NCI-H748 (cell line): ENCODE results near the gene TGFBR2.

ENCODE experiments used
- DNase-seq: peaks from one replicate; lab custom pipeline; 2025; ENCODE audit not compliant: unreplicated experiment; lab: John Stamatoyannopoulos, UW

The TGFBR2 gene

DNA sequence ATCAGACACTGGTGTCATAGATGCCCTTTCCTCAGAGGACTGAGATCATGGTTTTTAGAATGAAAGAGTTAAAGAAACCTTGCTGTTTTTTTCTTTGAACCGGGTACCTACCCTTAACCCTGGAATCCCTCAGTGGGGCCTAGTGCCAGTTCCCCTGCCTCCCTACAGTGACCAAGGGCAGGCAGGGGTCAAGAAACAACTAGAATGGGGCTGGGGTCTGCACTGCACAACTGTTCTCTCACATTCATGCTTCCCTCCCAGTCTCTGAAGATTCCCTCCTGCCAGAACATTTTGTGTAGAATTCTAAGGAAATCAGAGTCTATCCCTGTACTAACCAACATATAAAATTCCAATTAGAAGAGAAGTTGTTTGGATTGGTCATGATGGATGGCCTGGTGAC is 47.9 kb downstream of the TGFBR2 start:
- DNase-seq = no peak

GRCh38 chr3:30655187-30655812 is 48.9 kb downstream of the TGFBR2 start:
- DNase-seq = peak; percentile 69

- no peak for DNase-seq
Observed at GRCh38 chr3:30656624-30657141, 50.3 kb downstream of the TGFBR2 start.

GRCh38 chr3:30657914-30658313 is 51.5 kb downstream of the TGFBR2 start:
- DNase-seq = no peak

DNA sequence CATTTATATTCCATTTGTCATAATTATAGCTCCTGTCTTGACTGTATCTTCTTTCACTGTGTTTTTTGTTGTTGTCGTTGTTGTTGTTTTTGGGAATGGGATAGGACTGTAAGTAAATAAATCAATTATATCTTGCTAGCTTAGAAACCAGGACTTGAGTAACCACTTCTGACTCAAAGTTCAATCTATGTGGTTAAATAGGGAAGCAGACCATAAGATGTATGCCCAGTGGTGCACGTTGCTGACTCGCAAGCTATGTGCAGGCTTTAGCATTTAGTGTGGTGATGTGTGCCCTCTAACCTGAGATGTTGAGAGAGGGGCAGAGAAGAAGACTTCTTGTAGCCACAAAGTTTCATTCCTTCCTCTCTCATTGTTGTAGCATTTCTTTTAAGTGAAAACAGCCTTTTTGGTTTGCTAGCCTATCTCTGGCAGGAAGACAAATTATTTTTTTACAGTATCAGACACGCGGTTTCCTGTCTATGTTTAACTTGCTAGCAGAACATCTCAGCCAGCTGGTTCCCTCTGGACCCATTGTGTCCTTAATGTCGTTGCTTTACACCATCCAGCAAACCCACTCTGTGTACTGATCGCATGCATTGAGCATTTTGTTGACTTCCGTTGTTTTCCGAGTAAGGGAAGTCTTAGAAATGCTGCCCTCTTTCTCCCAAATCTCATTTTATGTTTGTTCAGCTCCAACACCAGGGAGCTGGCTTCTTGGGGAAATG is 52.1 kb downstream of the TGFBR2 start:
- no peak for DNase-seq

- no peak for DNase-seq
Observed at GRCh38 chr3:30659270-30660130, 53.1 kb downstream of the TGFBR2 start.

DNA sequence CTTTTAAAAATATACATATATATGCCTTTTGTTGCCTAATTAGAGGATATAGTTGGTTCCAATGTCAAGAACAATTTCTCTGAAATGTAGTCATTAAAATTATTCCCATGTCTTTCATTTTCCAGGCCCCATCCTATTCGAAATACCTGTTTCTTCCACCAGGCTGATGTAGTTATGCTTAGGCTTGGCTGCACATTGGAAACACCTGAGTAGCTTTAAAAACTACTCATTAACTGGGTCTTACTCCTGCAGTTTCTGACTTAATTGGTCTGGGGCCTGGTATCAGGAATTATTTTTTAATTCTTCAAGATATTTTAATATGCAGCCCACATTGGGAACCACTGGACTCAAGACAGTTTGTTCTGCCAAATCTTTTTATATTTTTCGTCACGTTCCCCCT is 53.7 kb downstream of the TGFBR2 start:
- no peak for DNase-seq

DNA sequence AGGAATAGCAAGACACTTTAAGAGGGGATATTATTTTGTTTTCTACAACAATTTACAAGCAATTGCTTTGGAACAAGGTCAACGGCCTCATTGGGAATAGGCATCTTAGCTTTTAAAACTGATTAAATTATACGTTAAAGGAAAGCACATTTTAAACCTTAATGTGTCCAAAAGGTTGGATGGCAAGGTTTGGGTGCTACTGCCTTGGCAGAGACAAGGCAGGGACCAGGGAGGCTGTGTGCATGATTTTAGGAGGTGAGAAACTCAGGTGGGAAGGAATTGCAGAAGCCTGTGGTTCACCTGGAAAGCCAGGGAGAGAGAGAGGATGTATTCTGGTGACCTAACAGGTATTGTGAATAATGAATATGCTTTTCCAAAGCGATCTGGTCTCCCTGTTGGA is 54.3 kb downstream of the TGFBR2 start:
- no peak for DNase-seq

- DNase-seq = no peak
Observed at GRCh38 chr3:30661098-30661873, 54.9 kb downstream of the TGFBR2 start.

GRCh38 chr3:30662836-30663235 is 56.4 kb downstream of the TGFBR2 start:
- DNase-seq = no peak

DNA sequence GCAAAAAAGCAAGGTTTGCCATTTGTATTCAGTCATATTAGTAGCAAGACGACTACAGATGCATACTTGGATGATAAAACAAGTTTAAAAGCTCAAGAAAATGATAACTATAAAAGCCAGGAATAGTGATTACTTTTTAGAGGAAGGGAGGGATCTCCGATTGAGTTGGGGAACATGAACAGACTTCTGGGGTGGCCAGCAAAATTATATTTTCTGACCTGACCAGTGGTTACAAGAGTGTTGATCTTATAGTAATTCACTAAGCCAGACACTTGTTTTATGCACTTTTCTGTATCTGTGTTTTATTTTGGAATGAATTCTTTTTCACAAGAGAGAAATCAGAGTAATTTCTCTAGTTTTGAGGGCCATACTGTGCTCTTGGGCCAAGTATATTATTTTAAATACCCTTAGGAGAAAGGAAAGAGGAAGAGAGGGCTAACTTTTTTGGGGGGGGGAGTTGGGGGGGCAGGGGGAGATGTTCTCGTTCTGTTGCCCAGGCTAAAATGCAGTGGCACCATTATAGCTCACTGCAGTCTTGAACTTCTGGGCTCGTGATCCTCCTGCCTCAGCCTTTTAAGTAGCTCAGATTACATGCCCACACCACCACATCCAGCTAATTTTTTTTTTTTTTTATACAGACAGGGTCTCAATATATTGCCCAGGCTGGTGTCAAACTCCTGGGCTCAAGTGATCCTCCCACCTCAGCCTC is 57.3 kb downstream of the TGFBR2 start:
- DNase-seq = no peak

- DNase-seq = no peak
Observed at GRCh38 chr3:30664459-30664858, 58.1 kb downstream of the TGFBR2 start.

DNA sequence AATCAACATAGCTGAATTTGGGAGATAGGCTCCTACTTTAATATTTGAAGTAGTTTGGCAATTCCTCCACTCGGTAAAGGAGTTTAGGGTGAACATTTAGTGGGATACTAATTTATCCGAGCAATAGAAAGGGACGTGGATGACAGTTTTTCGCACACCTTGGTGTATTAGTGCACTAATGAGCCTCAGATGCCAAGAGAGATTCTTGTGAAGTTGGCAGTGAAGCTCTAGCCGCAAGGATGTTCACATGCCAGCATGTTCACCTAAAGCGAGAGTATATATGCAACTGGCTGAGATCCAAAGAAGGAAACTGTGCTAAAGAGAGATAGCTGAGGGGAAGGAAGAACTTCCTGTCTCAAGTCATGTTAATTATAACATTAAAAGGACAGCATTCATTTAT is 58.5 kb downstream of the TGFBR2 start:
- DNase-seq = no peak

DNA sequence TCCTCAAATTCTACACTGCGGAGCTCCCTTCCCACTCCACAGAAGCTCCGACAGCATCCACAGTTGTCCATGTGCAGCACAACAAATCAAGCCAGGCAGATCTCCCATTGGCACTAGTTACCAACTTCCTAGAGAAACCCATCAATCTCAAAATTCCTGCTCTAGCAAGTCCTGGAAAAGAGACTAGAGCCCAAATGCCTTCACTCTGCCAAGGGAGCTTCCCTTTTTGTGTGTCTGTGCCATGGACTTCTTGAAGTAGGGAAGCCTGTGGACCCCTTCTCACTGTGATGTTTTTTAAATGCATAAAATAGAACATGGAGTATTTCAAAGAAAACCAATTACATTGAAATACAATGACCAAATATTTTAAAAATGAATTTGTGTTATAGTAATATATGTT is 59.1 kb downstream of the TGFBR2 start:
- DNase-seq = no peak

DNA sequence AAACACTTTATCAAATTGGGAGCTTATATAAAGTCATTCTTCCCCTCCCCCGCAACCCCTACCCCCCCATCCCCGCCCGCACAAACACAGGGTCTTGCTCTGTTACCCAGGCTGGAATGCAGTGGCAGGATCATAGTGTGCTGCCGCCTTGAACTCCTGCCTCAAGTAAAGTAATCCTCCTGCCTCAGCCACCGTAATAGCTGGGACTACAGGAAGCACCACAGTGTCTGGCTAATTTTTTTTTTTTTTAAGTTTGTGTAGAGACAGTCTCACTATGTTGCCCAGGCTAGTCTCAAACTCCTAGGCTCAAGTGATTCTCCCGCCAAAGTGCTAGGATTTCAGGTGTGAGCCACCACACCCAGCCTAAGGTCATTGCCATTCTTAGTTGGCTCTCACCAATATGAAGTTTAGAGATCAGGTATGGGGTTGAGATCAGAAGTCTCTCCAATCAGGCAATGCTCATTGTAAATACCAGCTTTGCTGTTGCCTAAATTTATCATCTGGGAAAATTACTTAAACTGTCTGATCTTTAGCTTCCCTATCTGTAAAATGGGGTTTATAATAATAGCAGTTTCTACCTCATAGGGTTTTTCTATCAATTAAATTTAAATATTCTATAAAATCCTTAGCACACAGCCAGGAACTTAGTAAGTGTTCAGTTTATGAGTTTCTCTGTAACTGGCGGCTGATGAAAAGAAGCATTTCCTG is 60.3 kb downstream of the TGFBR2 start:
- no peak for DNase-seq

- no peak for DNase-seq
Observed at GRCh38 chr3:30667280-30667651, 60.9 kb downstream of the TGFBR2 start.

- peak; percentile 33 for DNase-seq
Observed at GRCh38 chr3:30668051-30668609, 61.7 kb downstream of the TGFBR2 start.

GRCh38 chr3:30669360-30669934 is 63.0 kb downstream of the TGFBR2 start:
- peak; percentile 10 for DNase-seq

DNA sequence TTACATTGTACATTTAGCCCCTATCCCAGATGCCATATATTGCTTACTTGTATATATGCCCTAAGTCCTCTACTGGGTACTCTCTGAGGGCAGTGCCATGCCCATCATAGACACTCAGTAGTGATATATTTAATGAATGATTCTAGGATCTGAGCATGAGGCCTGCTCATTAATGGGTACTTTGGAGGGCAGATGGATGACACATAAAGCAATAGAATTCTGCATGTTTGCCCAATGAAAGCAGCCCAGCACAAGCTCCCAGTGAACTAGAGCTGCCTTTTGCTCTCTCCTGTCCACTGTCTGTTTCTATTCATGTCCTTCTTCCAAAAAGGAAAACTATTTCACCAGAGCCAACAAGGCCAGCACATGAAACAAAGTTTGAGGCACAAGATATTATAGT is 63.9 kb downstream of the TGFBR2 start:
- DNase-seq = no peak
